NCI-H2107 treated with DMSO at 0.1 percent for 48 hours (cell line): Measurements from ENCODE around the gene PBX3.
A peak's percentile ranks its signal among the peaks of the same experiment; 100 is the strongest.

ENCODE experiments used
- DNase-seq: peaks from one replicate; lab custom pipeline; 2025; ENCODE audit not compliant: unreplicated experiment; lab: John Stamatoyannopoulos, UW

PBX3 gene

GRCh38 chr9:125861405-125862058, 114.4 kb downstream of the PBX3 start:
- no peak for DNase-seq

GRCh38 chr9:125863923-125864322, 116.8 kb downstream of the PBX3 start:
- no peak for DNase-seq

- DNase-seq, result no peak
Observed at GRCh38 chr9:125867751-125868415, 120.7 kb downstream of the PBX3 start.

- no peak for DNase-seq
Observed at GRCh38 chr9:125878164-125878631, 131.0 kb downstream of the PBX3 start.

GRCh38 chr9:125881042-125881441, 133.9 kb downstream of the PBX3 start:
- no peak for DNase-seq

- no peak for DNase-seq
Observed at GRCh38 chr9:125883565-125884217, 136.5 kb downstream of the PBX3 start.

- no peak for DNase-seq
Observed at GRCh38 chr9:125884218-125884595, 137.0 kb downstream of the PBX3 start.

GRCh38 chr9:125885405-125886034, 138.3 kb downstream of the PBX3 start:
- DNase-seq, result no peak

- DNase-seq, result no peak
Observed at GRCh38 chr9:125886365-125886764, 139.2 kb downstream of the PBX3 start.

- peak; percentile 55 for DNase-seq
Observed at GRCh38 chr9:125887172-125887571, 140.0 kb downstream of the PBX3 start.

- DNase-seq, result no peak
Observed at GRCh38 chr9:125888211-125888610, 141.0 kb downstream of the PBX3 start.

- no peak for DNase-seq
Observed at GRCh38 chr9:125889112-125889475, 141.9 kb downstream of the PBX3 start.

- peak; percentile 73 for DNase-seq
Observed at GRCh38 chr9:125889476-125890419, 142.6 kb downstream of the PBX3 start.

GRCh38 chr9:125890826-125891225, 143.7 kb downstream of the PBX3 start:
- DNase-seq, result no peak

- no peak for DNase-seq
Observed at GRCh38 chr9:125893277-125893676, 146.1 kb downstream of the PBX3 start.

GRCh38 chr9:125894566-125894965, 147.4 kb downstream of the PBX3 start:
- no peak for DNase-seq

GRCh38 chr9:125896404-125896803, 149.2 kb downstream of the PBX3 start:
- DNase-seq, result no peak

GRCh38 chr9:125896964-125897363, 149.8 kb downstream of the PBX3 start:
- DNase-seq, result no peak

GRCh38 chr9:125897481-125897880, 150.3 kb downstream of the PBX3 start:
- no peak for DNase-seq

GRCh38 chr9:125902214-125902613, 155.0 kb downstream of the PBX3 start:
- DNase-seq, result no peak
